ENCODE measurements around the gene FBXW5. TPM values are rescaled to one million over a fixed set of nuclear protein-coding genes. Genes with fewer than 3 reads are reported as not detected.
A peak's percentile ranks its signal among the peaks of the same experiment; 100 is the strongest.

FBXW5 gene
- total RNA-seq, 1 experiment from 2014 or later = 205 TPM

- DNase-seq (ENCODE audit: low read depth) = peak; percentile 78
These were observed 7.8 kb downstream of the FBXW5 start for GRCh38 chr9:136936645-136937170.

- no peak for DNase-seq (ENCODE audit: low read depth)
These were observed 8.9 kb downstream of the FBXW5 start for GRCh38 chr9:136935651-136936050.

- no peak for DNase-seq (ENCODE audit: low read depth)
These were observed 10.3 kb downstream of the FBXW5 start for GRCh38 chr9:136934277-136934676.

GRCh38 chr9:136931611-136932130 lies 12.9 kb downstream of the FBXW5 start:
- DNase-seq (ENCODE audit: low read depth) = no peak

- DNase-seq (ENCODE audit: low read depth) = no peak
These were observed 14.5 kb downstream of the FBXW5 start for GRCh38 chr9:136930014-136930413.

- no peak for DNase-seq (ENCODE audit: low read depth)
These were observed 15.9 kb downstream of the FBXW5 start for GRCh38 chr9:136928591-136928990.

GRCh38 chr9:136927343-136928271 lies 16.9 kb downstream of the FBXW5 start:
- DNase-seq (ENCODE audit: low read depth) = no peak

- no peak for DNase-seq (ENCODE audit: low read depth)
These were observed 17.8 kb downstream of the FBXW5 start for GRCh38 chr9:136926749-136927148.

GRCh38 chr9:136926154-136926704 lies 18.3 kb downstream of the FBXW5 start:
- DNase-seq (ENCODE audit: low read depth) = no peak

GRCh38 chr9:136925414-136926153 lies 19.0 kb downstream of the FBXW5 start:
- DNase-seq (ENCODE audit: low read depth) = no peak

- no peak for DNase-seq (ENCODE audit: low read depth)
These were observed 20.7 kb downstream of the FBXW5 start for GRCh38 chr9:136923881-136924280.

- no peak for DNase-seq (ENCODE audit: low read depth)
These were observed 22.0 kb downstream of the FBXW5 start for GRCh38 chr9:136922540-136922939.

- no peak for DNase-seq (ENCODE audit: low read depth)
These were observed 22.8 kb downstream of the FBXW5 start for GRCh38 chr9:136921718-136922117.

- DNase-seq (ENCODE audit: low read depth) = no peak
These were observed 23.2 kb downstream of the FBXW5 start for GRCh38 chr9:136921307-136921706.

GRCh38 chr9:136920734-136921231 lies 23.8 kb downstream of the FBXW5 start:
- no peak for DNase-seq (ENCODE audit: low read depth)

- no peak for DNase-seq (ENCODE audit: low read depth)
These were observed 24.5 kb downstream of the FBXW5 start for GRCh38 chr9:136920069-136920468.

GRCh38 chr9:136917902-136918301 lies 26.6 kb downstream of the FBXW5 start:
- no peak for DNase-seq (ENCODE audit: low read depth)

GRCh38 chr9:136916330-136917184 lies 28.0 kb downstream of the FBXW5 start:
- no peak for DNase-seq (ENCODE audit: low read depth)

GRCh38 chr9:136915632-136916329 lies 28.8 kb downstream of the FBXW5 start:
- DNase-seq (ENCODE audit: low read depth) = no peak
